ENCODE results near the gene COL5A1. TPM values are rescaled to one million over a fixed set of nuclear protein-coding genes. Genes with fewer than 3 reads are reported as not detected.
"Not testable (repeated sequence)": the region's sequence is repeated elsewhere in the genome, so short reads cannot be mapped to it uniquely, and the experiment has no call there.

COL5A1 gene
- total RNA-seq, 2 donors from 2014 or later = 127 to 129 TPM

DNA sequence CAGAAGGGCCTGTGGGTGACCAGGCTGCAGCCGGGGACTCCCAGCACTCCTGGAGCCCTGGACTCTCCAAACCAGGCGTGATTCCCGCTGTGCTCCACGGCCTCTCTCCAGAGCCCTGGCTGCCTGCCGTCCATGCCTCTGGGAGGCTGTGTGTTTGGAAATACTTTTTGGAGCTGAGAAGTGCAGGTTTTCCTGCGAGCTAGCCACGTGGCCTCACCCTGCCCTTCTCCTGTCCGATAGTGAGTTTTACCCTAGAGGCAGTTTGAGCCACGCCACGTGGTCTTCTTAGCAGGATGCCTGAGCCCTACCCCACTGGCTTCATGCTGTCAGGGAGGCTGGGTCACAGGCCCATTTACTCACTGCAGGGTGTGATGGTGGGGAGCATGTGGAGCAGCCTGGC, 71.3 kb downstream of the COL5A1 start:
- Histone ChIP-seq H3K27me3 (replicated peaks; ENCODE audit: insufficient read depth) (no peaks in the 10 kb centered on the region), H3K27ac (no peak overlapping the region), H3K9me3 (no peaks in the 10 kb centered on the region), H3K4me1 (ENCODE audit: control insufficient read depth in 1 of 2, low read depth in 2 of 2) (peaks cover 8 to 43% of the 10 kb centered on the region in 2 donors), H3K4me3 (no peak overlapping the region), H3K36me3 (no peaks in the 10 kb centered on the region)
- ATAC-seq (ENCODE audit: insufficient number of reproducible peaks, low FRiP score, low read depth) (no peak), DNase-seq (ENCODE audit: low spot score) (no peak)
- TF ChIP-seq CTCF (IDR thresholded peaks at IDR 0.05) = no peak

GRCh38 chr9:134715536-134715935, 73.9 kb downstream of the COL5A1 start:
- not testable (repeated sequence) for H3K4me3 ChIP-seq; H3K9me3 ChIP-seq; H3K36me3 ChIP-seq; DNase-seq (ENCODE audit: low spot score); H3K27ac ChIP-seq; H3K27me3 ChIP-seq (replicated peaks; ENCODE audit: insufficient read depth); ATAC-seq (ENCODE audit: insufficient number of reproducible peaks, low FRiP score, low read depth)
- peaks cover 0 to 28% of the 10 kb centered on the region in 2 donors for H3K4me1 ChIP-seq (ENCODE audit: control insufficient read depth in 1 of 2, low read depth in 2 of 2)

- H3K4me1 ChIP-seq (ENCODE audit: control insufficient read depth in 1 of 2, low read depth in 2 of 2) = peaks cover 0 to 28% of the 10 kb centered on the region in 2 donors
- no peak for DNase-seq (ENCODE audit: low spot score)
These were observed 74.5 kb downstream of the COL5A1 start for GRCh38 chr9:134716067-134716466.

DNA sequence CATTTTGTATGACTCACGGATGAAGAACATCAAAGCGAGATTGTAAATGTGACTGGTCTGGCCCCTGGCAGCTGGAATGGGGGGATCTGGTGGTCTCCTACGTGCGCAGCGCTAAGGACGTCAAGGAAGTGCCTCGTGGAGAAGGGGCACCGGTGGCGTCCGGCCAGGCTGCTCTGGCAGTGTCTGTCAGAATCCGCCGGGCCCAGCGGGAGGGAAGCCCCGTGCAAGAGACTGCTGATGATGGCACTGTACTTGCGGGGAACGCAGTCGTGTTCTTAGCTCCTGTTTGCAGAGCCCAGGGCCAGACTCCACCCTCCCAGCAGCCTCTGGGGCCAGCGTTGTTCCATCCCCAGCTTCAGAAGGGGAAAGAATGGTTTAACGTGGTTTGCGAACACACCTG, 75.5 kb downstream of the COL5A1 start:
- no peak for ATAC-seq (ENCODE audit: insufficient number of reproducible peaks, low FRiP score, low read depth)

More at GRCh38 chr9:134716067-134716466, 74.5 kb downstream of the COL5A1 start:
- no peaks in the 10 kb centered on the region for H3K36me3 ChIP-seq
- no peak overlapping the region for H3K27ac ChIP-seq
- ATAC-seq (ENCODE audit: insufficient number of reproducible peaks, low FRiP score, low read depth) = no peak
- H3K9me3 ChIP-seq = no peaks in the 10 kb centered on the region
- H3K27me3 ChIP-seq (replicated peaks; ENCODE audit: insufficient read depth) = no peaks in the 10 kb centered on the region
- H3K4me3 ChIP-seq = no peak overlapping the region
- TF ChIP-seq CTCF (IDR thresholded peaks at IDR 0.05) = no peak

DNA sequence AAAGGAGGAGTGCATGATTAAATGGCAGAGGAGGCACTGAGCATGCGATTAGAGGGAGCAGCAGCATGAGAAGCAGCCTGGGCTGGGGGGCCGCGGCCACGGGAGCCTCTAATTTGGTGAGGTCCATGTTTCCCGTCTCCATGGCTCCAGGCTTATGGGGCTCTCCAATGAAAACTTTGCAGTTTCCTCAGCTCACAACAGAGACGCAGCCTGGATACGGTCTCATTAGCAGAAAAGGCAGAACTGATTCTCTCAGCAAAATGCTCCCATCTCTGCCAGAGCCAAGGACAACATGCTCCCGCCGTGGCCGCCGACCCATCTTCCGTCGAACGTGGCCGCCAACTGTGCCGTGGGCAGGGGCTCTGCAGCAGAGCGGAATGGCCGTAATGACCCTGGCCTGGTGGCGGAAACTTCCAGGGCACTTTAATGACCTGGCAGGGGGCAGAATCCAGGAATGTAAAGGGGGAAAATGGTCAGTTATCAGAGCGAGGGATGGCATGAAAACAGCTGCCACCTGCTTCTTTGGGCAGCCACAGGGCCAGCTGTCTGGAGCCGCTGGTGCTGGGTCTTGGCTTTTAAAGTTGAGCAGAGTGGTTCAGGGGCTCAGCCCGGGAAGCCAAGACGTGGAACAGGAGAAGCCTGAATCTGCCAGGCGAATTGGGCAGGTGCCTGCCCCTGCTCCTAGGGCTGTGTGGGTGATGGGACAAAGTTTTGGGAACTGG, 76.5 kb downstream of the COL5A1 start:
- Histone ChIP-seq H3K4me3 (no peak overlapping the region), H3K36me3 (no peaks in the 10 kb centered on the region), H3K27me3 (replicated peaks; ENCODE audit: insufficient read depth) (no peaks in the 10 kb centered on the region), H3K9me3 (no peaks in the 10 kb centered on the region), H3K27ac (peak overlapping the region; percentile 11 to 22), H3K4me1 (ENCODE audit: control insufficient read depth in 1 of 2, low read depth in 2 of 2) (peaks cover 0 to 27% of the 10 kb centered on the region in 2 donors)
- TF ChIP-seq CTCF (IDR thresholded peaks at IDR 0.05) = no peak
- DNase-seq (ENCODE audit: low spot score) = no peak
- ATAC-seq (ENCODE audit: insufficient number of reproducible peaks, low FRiP score, low read depth) = no peak

More for the DNA sequence above, 75.5 kb downstream of the COL5A1 start:
- no peaks in the 10 kb centered on the region for H3K27me3 ChIP-seq (replicated peaks; ENCODE audit: insufficient read depth)
- no peak for TF ChIP-seq CTCF (IDR thresholded peaks at IDR 0.05)
- H3K4me3 ChIP-seq = no peak overlapping the region
- H3K9me3 ChIP-seq = no peaks in the 10 kb centered on the region
- DNase-seq (ENCODE audit: low spot score) = no peak
- peaks cover 0 to 29% of the 10 kb centered on the region in 2 donors for H3K4me1 ChIP-seq (ENCODE audit: control insufficient read depth in 1 of 2, low read depth in 2 of 2)
- peak overlapping the region in 1 of 2 donors; percentile 11 for H3K27ac ChIP-seq
- no peaks in the 10 kb centered on the region for H3K36me3 ChIP-seq
